Endothelial cell (in vitro differentiated cells): ENCODE measurements around the gene STAB2. TPM values are rescaled to one million over a fixed set of nuclear protein-coding genes. Genes with fewer than 3 reads are reported as not detected.

Experiments
- DNase-seq: peaks from one replicate; pipeline ENCODE4 v3.0.0; 2021; ENCODE audit warnings: low spot score
- H3K27ac Mint-ChIP-seq: one replicate; pipeline ENCODE4 v1.8.0; 2021; ENCODE audit warnings: mixed read lengths, inconsistent platforms; ENCODE audit not compliant: unreplicated experiment
- H3K27me3 Mint-ChIP-seq: one replicate; pipeline ENCODE4 v1.8.0; 2021; ENCODE audit warnings: mild to moderate bottlenecking, moderate library complexity, mixed read lengths, inconsistent platforms; ENCODE audit not compliant: unreplicated experiment
- H3K36me3 Mint-ChIP-seq: one replicate; pipeline ENCODE4 v1.8.0; 2021; ENCODE audit warnings: mild to moderate bottlenecking, low read depth, mixed read lengths, inconsistent platforms; ENCODE audit not compliant: unreplicated experiment
- H3K4me1 Mint-ChIP-seq: one replicate; pipeline ENCODE4 v1.8.0; 2021; ENCODE audit warnings: mild to moderate bottlenecking, mixed read lengths, inconsistent platforms; ENCODE audit not compliant: unreplicated experiment
- H3K4me3 Mint-ChIP-seq: one replicate; pipeline ENCODE4 v1.8.0; 2021; ENCODE audit warnings: mild to moderate bottlenecking, mixed read lengths, inconsistent platforms; ENCODE audit not compliant: unreplicated experiment
- H3K9me3 Mint-ChIP-seq: one replicate; pipeline ENCODE4 v1.8.0; 2021; ENCODE audit warnings: mixed read lengths, inconsistent platforms; ENCODE audit not compliant: unreplicated experiment
- CTCF ChIP-seq: fragments of 200-600 bp; sonication (generic); IDR thresholded peaks from one replicate; pipeline ENCODE4 v1.5.0; 2021; ENCODE audit warnings: antibody characterized with exemption; ENCODE audit not compliant: unreplicated experiment
- total RNA-seq: library from RNA; stranded (reverse); fragmentation: NEBNext Ultra II Directional; extraction: Animal tissue kit (Norgen Biotek cat#: 25700); gene quantifications from one replicate; pipeline ENCODE4 v1.2.1, GENCODE V29; 2021; ENCODE audit not compliant: unreplicated experiment

Gene STAB2
- total RNA-seq, 1 donor from 2014 or later: 0.10 TPM

- DNase-seq: no peak
- H3K4me3 Mint-ChIP-seq: no peak overlapping the region
- no peaks in the 10 kb centered on the region for H3K9me3 Mint-ChIP-seq
- H3K27me3 Mint-ChIP-seq: no peaks in the 10 kb centered on the region
- no peak for TF ChIP-seq CTCF
- H3K27ac Mint-ChIP-seq: no peak overlapping the region
- peaks cover 15% of the 10 kb centered on the region for H3K4me1 Mint-ChIP-seq
- H3K36me3 Mint-ChIP-seq: no peaks in the 10 kb centered on the region
Measured at GRCh38 chr12:103680591-103681141, 93.6 kb downstream of the STAB2 start.

DNA sequence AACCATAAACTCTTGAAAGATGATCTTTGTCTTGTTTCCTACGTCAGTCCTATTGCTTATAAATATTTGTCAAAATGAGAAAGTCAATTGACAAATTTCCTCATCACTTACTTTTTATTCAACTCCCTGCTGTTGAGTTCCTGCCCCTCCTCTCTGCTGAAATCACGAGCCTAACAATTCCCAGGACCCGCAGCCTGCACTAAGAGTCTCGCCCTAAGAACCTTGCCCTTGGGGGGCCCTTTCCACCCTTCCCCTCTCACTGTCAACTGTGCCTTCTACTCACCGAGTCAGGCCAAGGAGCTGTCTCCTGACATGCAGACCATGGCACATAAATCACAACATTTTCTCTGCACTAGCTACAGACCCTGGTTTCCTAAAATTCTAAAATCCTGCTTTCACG is 99.0 kb downstream of the STAB2 start:
- DNase-seq: no peak
- Mint-ChIP-seq H3K4me3 (no peak overlapping the region), H3K9me3 (no peaks in the 10 kb centered on the region), H3K27me3 (peaks cover 2% of the 10 kb centered on the region), H3K36me3 (no peaks in the 10 kb centered on the region), H3K4me1 (no peaks in the 10 kb centered on the region), H3K27ac (no peak overlapping the region)
- no peak for TF ChIP-seq CTCF

- peaks cover 2% of the 10 kb centered on the region for H3K27me3 Mint-ChIP-seq
- no peak for DNase-seq
- no peak overlapping the region for H3K4me3 Mint-ChIP-seq
- H3K4me1 Mint-ChIP-seq: no peaks in the 10 kb centered on the region
- TF ChIP-seq CTCF: no peak
- no peaks in the 10 kb centered on the region for H3K36me3 Mint-ChIP-seq
- H3K9me3 Mint-ChIP-seq: no peaks in the 10 kb centered on the region
- no peak overlapping the region for H3K27ac Mint-ChIP-seq
Measured at GRCh38 chr12:103687253-103687652, 100.2 kb downstream of the STAB2 start.

DNA sequence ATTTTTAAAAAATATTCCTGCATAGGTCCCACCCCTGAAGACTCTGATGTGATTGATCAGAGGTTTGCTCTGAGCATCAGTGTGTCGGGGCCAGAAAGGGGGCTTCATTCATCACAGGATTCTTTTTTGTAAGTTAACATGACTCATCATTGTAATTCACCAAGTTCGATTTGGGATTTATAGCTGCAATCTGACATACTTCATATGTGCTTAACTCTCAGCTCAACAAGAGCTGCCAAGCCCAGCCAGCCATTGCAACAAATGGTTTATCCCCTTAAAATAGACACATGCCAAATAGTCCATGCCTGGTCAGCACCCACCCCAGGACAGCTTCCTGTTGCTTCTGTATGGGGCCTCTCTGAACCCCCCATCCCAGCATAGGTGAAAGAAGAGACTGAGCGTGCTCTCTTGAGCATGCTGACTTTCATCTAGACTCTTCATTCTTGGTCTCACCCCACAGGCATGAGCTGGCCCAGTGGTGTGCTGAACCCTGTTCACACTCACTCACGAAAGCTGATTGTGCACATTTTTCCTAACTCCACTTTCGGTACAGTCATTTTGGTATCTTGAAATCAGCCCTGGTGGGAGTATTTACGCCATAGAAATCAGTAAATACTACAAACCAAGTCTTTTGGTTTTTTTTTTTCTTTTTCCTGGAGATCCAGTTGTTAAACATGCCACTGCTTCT is 101.4 kb downstream of the STAB2 start:
- Mint-ChIP-seq H3K4me1 (no peaks in the 10 kb centered on the region), H3K27me3 (peaks cover 2% of the 10 kb centered on the region), H3K36me3 (no peaks in the 10 kb centered on the region), H3K4me3 (no peak overlapping the region), H3K9me3 (no peaks in the 10 kb centered on the region), H3K27ac (no peak overlapping the region)
- no peak for DNase-seq
- TF ChIP-seq CTCF: no peak

DNA sequence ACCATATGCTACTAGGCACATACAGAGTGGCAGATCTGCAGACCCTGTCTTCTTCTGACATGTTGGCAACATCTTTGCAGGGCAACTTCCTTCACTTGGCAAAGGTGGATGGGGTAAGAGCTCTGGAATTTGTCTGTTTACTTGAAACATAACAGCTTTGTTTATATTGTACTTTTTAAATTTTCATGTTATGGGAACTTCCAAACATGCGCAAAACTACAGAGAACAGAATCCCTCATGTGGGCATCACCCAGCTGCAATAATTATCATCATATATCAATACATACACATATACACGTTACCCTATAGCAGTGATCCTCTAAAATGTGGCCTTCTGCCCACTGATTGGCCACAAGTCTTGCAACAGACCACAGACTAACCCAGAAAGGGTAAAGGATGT is 103.4 kb downstream of the STAB2 start:
- Mint-ChIP-seq H3K27ac (no peak overlapping the region), H3K27me3 (peaks cover 2% of the 10 kb centered on the region), H3K4me1 (no peaks in the 10 kb centered on the region), H3K9me3 (no peaks in the 10 kb centered on the region), H3K36me3 (no peaks in the 10 kb centered on the region), H3K4me3 (no peak overlapping the region)
- DNase-seq: no peak
- TF ChIP-seq CTCF: no peak
